ENCODE results near the gene UBQLNL.

Gene UBQLNL

DNA sequence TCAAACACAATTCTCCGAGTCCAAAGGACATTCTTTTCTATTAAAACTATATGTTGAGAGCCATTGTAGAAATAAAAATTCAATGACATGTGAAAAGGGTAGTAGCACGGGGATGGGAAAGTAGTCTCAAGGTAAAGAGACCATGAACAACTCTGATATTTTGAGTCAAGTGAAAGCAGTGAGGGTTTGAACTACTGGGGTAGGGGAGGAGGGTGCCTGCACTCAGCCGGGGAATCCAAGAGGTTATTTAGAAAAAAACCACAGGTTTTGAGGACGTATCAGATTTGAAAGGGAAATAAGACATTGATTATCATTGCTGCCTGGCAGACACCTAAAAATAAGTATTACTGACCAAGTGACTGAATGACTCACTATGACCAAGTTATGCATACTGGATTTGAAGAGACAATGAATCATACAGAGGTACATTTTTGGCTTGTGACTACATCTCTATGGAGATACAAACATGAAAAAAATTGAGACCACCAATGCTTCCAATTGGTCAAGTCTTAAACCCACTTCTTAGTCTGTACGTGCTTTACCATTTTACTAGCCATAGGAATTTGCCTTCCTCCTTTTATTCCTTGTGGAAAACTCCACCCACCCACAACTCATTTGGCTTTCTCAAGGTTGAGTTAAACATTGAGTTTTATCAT, 34.1 kb upstream of the UBQLNL start:
- DNase-seq (ENCODE audit: extremely low spot score): no peak
- POLR2A ChIA-PET: no interaction called here
- CTCF ChIA-PET: interaction anchor here (1.7 kb wide), 1 partner anchor 14 kb away, joined by 3 read pairs; no protein-coding TSS in a partner anchor
- TF ChIP-seq, protein P1, sequence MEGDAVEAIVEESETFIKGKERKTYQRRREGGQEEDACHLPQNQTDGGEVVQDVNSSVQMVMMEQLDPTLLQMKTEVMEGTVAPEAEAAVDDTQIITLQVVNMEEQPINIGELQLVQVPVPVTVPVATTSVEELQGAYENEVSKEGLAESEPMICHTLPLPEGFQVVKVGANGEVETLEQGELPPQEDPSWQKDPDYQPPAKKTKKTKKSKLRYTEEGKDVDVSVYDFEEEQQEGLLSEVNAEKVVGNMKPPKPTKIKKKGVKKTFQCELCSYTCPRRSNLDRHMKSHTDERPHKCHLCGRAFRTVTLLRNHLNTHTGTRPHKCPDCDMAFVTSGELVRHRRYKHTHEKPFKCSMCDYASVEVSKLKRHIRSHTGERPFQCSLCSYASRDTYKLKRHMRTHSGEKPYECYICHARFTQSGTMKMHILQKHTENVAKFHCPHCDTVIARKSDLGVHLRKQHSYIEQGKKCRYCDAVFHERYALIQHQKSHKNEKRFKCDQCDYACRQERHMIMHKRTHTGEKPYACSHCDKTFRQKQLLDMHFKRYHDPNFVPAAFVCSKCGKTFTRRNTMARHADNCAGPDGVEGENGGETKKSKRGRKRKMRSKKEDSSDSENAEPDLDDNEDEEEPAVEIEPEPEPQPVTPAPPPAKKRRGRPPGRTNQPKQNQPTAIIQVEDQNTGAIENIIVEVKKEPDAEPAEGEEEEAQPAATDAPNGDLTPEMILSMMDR (IDR thresholded peaks at IDR 0.05; ENCODE audit: control extremely low read depth, extremely low read depth, low read depth, missing control alignments): no peak

DNA sequence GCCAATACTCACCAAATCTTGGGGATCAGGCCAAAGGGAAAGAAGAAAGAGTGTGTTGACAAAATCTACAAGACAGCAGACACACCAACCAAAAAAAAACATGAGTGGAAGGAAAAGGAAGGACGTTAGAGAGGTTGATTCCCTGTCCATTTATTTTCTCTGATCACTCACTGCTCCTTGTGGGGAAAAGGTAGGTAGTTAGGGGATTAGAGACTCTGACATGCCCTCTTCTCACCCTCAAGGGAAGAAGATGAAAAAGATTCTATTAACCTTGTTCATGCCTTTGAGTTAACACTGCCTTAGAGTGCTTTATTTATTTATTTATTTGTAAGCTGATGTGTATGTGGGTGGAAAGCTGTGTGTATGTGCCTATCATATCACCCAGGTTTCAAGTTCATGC, 31.9 kb upstream of the UBQLNL start, which contains the start of gene OR52H1:
Gene OR52H1, minus strand, starts transcription at position 101 of the 400 bp plus-strand sequence. CDS start 3,035 bp downstream, outside the sequence.
- DNase-seq (ENCODE audit: extremely low spot score): no peak
- ChIA-PET CTCF (no interaction called here), POLR2A (no interaction called here)
- TF ChIP-seq, protein P1 (IDR thresholded peaks at IDR 0.05; ENCODE audit: control extremely low read depth, extremely low read depth, low read depth, missing control alignments): no peak

DNA sequence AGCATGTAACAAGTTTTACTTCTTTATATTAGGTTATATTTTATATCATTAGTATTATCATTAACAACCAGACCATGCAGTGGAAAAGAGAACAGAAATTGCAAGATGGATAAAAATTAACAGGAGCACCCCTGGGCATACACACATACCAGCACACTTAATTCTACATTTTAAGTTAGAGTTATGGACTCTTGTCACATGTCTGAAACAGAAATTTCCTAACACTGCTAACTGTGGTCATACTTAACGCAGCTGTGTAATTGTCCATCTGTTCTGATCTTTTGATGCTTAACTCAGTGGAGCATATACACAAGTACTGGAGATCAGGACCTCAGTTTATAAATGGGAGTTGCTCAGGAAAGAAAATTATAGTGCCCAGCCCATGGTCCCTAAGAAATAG, 31.5 kb upstream of the UBQLNL start:
- ChIA-PET POLR2A (no interaction called here), CTCF (no interaction called here)
- TF ChIP-seq, protein P1 (IDR thresholded peaks at IDR 0.05; ENCODE audit: control extremely low read depth, extremely low read depth, low read depth, missing control alignments): no peak
- DNase-seq (ENCODE audit: extremely low spot score): no peak

DNA sequence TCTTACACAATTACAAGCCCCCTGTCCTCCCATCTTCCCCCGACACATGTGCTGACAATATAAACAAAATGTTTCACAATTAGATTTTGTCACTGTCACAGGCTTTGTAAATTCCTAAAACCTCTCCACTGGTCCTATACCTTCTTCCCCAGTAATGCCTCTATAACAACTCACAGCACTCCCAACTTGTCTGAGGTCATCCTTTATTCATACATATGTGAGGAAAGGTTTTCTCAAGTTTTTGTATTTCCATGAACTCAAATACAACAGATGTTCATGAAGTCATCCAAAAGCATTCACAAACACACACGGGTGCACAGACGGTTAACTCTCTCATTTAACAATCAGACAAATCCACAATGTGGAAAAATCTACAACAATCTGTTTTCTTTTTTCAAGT, 30.0 kb upstream of the UBQLNL start:
- POLR2A ChIA-PET: no interaction called here
- DNase-seq (ENCODE audit: extremely low spot score): no peak
- CTCF ChIA-PET: interaction anchor here (1.2 kb wide), 1 partner anchor 71 kb away, joined by 3 read pairs; no protein-coding TSS in a partner anchor
- TF ChIP-seq, protein P1 (IDR thresholded peaks at IDR 0.05; ENCODE audit: control extremely low read depth, extremely low read depth, low read depth, missing control alignments): no peak

DNA sequence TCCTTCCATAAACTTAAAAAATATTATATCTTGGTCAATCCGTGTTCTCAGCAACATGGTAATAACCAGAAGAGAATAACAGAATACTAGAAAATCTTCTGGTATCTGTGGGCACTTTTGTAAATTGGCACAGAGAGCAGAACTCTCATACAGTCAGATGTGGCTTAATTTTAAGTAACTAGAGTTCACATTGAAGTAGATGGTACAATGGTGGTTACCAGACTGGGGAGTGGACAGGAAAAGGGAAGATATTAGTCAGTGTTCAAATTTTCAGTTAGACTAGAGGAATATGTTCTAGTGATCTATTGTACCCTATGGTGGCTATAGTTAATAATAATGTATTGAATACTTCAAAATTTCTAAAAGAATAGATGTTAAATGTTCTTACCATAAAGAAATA, 24.9 kb upstream of the UBQLNL start:
- no peak for DNase-seq (ENCODE audit: extremely low spot score)
- ChIA-PET CTCF (interaction anchor here (0.8 to 2.1 kb wide), 2 partner anchors 15 to 65 kb away, joined by 3 to 4 read pairs; no protein-coding TSS in a partner anchor), POLR2A (no interaction called here)
- TF ChIP-seq, protein P1 (IDR thresholded peaks at IDR 0.05; ENCODE audit: control extremely low read depth, extremely low read depth, low read depth, missing control alignments): no peak

DNA sequence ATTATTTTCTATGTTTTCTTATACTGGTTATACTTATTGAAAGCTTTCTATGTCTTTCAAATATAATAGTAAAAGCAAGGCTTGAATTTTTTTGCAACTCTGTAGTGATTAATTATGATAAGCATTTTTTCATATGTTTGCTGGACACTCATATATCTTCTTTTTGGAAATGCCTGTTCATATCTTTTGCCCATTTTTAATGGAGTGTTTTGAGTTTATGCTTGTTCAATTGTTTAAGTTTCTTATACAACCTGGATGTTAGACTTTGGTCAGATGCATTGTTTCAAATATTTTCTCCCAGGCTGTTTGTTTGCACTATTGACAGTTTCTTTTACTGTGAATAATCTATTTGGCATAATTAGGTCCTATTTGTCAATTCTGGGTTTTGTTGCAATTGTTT, 20.0 kb upstream of the UBQLNL start:
- CTCF ChIA-PET: no interaction called here
- POLR2A ChIA-PET: no interaction called here
- DNase-seq (ENCODE audit: extremely low spot score): no peak
- TF ChIP-seq, protein P1 (IDR thresholded peaks at IDR 0.05; ENCODE audit: control extremely low read depth, extremely low read depth, low read depth, missing control alignments): no peak
